Activated CD4-positive, alpha-beta T cell treated with anti-CD3 and anti-CD28 coated beads, Interleukin-2, amount 50 U/mL, for 48 hours (primary cell): ENCODE measurements around the gene CCDC71.

Source experiments
- DNase-seq, 2 experiments: peaks; one replicate each; pipeline ENCODE4 v3.0.0-alpha.2; 2020

CCDC71 gene

GRCh38 chr3:49166752-49167556, 823 bp upstream of the CCDC71 start:
- peak in 1 of 2 experiments; percentile 20 for DNase-seq

DNA sequence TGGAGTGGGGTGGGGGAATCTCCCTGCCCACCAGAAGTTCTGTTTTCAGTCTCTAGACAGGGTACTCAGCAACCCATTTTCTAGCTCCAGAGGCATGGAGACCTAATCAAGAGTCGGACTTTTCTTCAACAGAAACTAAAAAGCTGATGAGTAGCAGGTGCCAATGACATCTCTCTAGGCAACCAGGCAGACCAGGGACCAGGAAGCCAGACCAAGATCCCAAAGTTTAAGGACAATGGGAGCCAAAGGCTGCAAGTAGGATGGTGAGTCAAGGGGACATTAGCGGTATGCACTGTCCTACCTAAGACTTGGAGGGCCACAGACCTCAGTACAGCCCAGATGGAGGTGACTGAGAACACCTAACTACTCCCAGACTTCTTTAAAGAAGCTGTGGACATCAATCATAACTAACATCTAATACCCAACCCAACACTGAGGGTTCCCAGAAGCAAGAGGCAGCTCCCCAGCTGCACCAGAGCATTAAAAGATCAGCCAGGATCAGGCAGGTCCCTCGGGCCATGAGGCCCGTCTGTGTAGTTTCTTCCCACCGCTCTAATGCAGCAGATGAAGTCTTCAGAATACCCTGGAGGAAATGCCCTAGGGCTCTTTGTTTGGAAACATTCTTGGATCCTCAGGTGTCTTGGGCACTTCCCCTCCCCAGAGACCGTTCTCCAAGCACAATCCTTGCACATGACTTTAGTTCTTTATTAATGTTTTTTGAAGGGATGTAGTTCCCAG, 979 bp downstream of the CCDC71 start:
- no peak for DNase-seq

DNA sequence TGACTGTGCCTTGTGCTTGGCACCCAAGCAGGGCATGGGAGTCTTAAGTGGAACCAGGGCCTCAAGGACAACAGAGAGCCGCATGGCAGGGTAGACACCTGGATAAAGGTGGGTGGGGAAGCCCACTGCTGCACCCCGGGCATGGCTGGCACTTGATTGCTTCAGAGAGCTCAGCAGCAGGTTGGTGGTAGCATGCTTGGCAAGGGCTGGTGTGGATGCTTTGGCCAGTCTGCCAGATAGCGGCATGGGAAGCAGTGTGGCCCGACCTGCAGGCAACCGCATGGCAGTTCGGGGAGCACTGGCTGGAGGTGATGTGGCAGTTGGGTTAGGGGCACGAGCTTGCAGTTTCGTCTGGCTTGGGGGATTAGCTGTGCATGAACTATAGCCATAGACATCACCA, 2.5 kb downstream of the CCDC71 start:
- no peak for DNase-seq

- no peak for DNase-seq
Observed at GRCh38 chr3:49162751-49163419, 3.2 kb downstream of the CCDC71 start.

DNA sequence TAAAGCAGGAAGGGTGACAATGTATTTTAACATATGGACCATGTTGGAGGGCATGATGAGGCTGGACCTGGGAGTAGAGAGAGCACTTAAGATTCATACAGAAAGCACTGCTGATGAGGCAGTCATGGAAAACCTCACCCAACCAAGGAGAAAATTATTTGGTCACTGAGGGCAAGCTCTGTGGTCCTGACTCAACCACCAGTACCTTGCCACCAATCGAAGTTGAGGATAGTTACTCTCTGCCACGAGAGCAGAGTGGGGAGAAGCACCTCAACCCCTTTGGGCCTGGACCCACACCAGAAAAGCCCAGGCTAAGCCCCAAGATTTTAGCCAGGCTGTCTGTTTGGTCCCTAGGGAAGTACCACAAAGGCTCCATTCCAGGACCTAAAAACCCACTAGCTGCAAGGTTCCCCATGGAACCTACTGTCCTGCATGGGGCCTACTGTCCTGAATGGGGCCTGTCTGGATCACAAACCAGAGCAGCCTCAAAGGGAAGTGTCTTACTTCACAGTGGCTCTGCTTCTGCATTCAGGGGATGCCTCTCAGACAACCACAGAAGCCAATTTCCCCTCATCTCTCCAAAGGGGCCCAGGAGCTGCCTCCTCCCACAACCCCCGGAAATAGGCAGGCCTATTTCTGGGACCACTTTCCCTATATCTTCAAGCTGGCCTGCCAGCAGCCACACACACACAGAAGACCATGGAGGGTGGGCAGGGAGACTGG, 4.2 kb downstream of the CCDC71 start:
- peak in 1 of 2 experiments; percentile 25 for DNase-seq

DNA sequence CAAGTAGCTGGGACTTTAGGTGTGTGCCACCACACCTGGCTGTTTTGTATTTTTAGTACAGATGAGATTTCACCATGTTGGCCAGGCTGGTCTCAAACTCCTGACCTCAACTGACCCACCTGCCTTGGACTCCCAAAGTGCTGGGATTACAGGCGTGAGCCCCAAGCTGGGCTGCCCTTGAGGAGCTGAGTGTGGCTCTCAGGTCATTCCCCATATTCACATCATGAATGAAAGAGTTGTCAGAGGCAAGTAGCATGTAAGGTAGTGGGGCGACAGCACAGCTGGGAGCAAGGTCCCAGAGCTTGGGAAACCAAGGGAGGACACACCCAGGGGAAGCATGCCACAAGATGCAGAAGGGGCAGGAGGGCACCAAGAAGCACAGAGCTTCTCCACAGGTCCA, 4.9 kb downstream of the CCDC71 start:
- no peak for DNase-seq

- no peak for DNase-seq
Observed at GRCh38 chr3:49158792-49159191, 7.3 kb downstream of the CCDC71 start.

GRCh38 chr3:49158103-49158709, 7.9 kb downstream of the CCDC71 start:
- DNase-seq, result peak; percentile 64 to 70

- DNase-seq, result no peak
Observed at GRCh38 chr3:49157289-49157688, 8.8 kb downstream of the CCDC71 start.

DNA sequence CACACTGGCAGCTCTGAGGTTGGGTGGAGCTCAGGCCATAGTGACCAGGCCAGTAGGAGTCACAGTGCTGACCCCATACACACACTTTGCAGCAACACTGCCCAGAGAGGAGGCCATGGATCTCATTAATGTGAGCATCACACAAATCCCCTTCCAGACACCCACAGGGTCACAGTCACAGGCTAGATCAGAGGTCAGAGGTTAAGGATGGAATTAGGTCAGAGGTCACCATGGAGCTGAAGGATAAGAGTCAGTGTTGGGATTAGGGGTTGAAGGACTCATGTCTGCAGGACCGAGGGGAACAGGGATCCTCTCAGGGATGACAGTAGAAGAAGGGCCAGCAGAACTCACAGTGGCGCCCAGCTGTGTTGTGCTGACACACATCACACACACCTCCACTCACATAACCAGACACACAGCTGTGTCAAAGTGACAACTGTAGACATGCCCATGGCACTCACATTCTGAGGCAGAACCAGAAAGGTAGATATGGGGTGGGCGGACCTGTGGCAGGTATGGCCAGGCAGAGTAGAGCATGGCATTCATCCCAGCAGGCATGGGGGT, 12.7 kb downstream of the CCDC71 start:
- no peak for DNase-seq

- DNase-seq, result no peak
Observed at GRCh38 chr3:49151610-49152009, 14.5 kb downstream of the CCDC71 start.

GRCh38 chr3:49148159-49148558, 18.0 kb downstream of the CCDC71 start:
- no peak for DNase-seq

GRCh38 chr3:49140080-49140479, 26.1 kb downstream of the CCDC71 start:
- DNase-seq, result no peak

GRCh38 chr3:49135499-49135898, 30.6 kb downstream of the CCDC71 start:
- no peak for DNase-seq

- DNase-seq, result no peak
Observed at GRCh38 chr3:49134471-49135265, 31.5 kb downstream of the CCDC71 start.

DNA sequence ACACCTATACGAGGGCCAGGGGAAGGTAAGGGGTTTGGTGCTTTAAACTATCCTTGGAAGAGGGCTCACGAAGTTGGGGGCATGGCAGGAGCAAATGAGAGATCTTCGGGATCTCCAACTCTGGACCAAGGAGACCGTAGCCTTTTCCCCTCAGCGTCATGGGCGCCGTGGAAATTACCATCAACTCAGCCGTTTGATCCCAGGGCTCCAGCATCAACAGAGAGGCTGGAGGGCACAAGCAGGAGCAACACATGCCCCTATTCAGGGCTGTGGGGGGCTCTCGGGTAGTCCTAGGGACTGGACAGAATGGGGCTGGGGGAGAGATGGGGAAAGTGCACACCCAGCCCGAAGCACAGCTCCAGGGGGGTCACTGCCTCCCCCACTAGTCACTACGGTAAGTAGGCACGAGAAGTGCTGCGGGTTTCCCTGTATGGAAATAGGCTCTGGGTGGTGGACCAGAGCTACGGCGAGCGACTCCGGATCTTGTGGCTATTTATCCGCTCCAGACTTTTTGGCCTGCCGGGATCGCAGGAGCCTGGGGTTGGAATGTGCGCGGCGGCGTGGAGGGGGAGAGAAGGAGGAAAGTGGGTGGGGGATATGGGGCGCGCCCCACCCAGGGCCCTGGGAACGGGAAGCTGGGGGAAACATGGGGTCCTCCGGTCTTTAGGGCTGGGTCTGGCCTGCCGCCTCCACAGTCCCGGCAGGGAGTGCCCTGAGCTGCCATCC, 32.7 kb downstream of the CCDC71 start:
- no peak for DNase-seq

DNA sequence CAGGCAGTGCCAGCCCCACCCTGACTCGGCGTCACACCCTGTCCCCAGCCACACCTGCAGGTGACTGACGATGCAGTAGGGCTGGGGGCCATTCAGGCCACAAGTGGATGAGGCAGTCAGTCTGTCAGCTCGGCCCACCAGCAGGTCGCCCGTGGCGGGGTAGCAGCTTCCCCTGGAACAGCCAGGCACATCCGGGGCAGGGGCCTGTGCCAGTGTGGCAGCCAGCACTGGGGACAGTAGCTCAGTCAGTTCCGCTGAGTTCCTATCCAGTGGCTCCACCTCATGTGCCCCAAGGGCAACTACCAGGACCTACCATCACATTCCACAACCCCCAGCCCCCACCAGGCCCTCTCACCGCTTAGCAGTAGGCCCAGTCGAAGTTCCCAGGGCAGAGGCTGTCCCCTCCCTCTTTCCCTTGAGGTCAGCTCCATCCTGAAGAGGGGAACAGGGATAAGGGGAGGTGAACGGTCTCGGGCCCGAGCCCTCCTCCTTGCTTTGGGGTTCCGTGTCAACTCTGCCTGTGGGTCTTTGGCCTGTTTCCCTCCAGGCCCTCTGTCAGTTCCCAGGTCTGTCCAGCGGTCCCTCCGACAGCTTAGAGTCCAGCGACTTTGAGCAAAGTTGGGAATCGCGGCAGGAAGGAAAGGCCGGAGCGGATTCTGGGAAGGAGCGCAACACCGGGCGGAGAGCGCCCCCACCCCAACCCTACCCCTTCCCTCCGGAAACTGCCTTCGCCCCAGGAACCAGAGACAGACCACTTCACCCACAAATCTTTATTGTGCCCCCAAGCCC, 33.5 kb downstream of the CCDC71 start, which contains the start of gene LAMB2:
Gene LAMB2 (minus strand): TSS at position 614 of the 789 bp plus-strand sequence. CDS start 183 bp downstream, at position 431.
- DNase-seq, result no peak

- no peak for DNase-seq
Observed at GRCh38 chr3:49132073-49132436, 34.1 kb downstream of the CCDC71 start.

GRCh38 chr3:49131576-49131975, 34.6 kb downstream of the CCDC71 start:
- DNase-seq, result no peak

GRCh38 chr3:49131040-49131439, 35.1 kb downstream of the CCDC71 start:
- DNase-seq, result no peak
